GM18508 (cell line): Measurements from ENCODE around the gene TTLL13.

Experiments
- ATAC-seq: cut with Tn5 transposase; IDR thresholded peaks from one replicate; pipeline ENCODE4 v1.9.1; 2021; ENCODE audit warnings: moderate number of reproducible peaks; ENCODE audit not compliant: insufficient read depth, unreplicated experiment

The TTLL13 gene

DNA sequence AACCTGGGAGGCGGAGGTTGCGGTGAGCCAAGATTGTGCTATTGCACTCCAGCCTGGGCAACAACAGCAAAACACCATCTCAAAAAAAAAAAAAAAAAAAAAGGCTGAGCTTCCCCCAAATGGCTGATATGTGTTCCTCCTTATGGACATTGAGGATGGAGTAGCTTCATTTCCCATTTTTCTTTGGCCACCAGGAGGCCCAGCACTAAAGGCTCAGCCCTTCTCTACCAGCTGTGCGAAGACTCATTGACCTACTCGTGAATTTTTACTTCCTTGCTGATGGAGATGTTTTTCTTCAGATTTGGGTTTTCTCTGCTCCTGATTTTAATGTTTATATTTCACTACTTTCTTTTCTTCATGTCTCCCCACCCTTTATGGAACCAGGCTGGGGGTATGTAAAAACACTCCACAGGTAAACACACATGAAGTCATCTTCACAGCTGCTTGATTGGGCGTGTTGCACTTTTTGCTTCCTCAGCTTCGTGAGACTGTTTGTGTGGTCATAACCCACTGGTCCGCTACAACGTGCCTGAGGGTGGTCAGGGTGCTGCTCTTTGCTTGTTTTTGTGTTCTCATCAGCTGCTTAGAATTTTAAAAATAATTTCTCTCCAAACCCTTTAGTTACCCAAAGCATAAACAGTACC lies 34.7 kb upstream of the TTLL13 start:
- ATAC-seq = no peak

DNA sequence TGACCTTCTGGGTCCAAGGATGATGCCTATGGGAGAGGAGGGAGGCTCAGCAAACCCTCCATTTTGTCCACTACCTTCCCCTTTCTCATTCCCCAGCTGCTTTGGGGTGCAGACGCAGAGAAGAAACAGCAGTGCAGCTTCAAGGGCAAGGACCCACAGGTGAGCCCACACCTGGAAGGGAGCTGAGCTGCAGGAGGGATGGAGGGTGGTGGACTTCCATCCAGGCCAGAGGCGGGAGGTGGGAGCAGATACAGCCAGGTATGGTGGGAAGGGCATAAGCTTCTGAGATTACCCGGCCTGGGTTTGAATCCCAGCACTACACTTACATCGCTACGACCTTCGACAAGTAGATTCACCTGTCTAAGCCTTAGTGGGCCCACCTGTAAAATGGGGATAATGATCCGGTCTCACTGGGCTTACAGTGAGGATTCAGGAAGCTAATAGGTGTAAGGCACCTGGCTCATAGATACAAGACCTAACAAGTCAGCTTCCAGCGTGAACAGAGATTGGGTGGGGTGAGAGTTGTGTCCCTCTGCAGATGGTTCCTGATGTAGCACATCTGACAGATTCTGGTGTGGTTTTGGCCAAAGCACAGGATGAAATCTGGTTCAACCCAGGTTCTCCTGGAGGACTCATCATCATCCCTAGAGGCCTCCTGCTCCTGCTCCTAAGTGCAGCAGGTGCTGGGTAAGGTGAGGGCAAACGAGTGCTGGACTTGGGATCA lies 31.5 kb upstream of the TTLL13 start:
- no peak for ATAC-seq

DNA sequence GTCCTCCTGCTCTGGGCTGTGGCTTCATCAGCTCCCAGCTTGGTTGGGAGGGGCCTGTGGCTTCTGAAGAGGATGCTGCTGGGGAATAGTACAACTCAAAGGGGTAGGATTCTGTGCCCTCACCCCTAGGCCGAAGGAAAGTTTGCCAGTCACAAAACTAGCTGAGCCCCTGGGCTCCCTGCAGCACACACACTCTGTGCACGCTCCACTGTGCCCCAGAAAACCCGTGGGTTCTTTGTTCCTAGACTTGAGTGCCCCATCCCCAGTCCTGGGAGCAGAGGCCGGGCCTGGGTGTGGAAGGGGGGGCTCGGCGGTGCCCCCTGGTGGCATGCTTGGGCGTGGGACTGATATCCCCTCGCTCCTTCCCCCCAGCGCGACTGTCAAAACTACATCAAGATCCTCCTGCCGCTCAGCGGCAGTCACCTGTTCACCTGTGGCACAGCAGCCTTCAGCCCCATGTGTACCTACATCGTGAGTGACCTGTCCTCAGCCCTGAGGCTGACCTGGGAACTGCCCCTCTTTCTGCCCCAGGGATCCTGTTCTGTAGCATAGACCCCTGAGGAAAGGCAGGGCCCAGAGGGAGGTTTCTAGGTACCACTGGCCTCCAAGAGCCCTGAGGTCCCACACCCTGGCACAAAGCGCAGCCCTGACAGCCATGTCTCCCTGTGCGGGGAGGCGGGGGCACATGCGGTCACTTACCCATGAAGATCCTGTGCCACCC lies 29.8 kb upstream of the TTLL13 start:
- no peak for ATAC-seq

DNA sequence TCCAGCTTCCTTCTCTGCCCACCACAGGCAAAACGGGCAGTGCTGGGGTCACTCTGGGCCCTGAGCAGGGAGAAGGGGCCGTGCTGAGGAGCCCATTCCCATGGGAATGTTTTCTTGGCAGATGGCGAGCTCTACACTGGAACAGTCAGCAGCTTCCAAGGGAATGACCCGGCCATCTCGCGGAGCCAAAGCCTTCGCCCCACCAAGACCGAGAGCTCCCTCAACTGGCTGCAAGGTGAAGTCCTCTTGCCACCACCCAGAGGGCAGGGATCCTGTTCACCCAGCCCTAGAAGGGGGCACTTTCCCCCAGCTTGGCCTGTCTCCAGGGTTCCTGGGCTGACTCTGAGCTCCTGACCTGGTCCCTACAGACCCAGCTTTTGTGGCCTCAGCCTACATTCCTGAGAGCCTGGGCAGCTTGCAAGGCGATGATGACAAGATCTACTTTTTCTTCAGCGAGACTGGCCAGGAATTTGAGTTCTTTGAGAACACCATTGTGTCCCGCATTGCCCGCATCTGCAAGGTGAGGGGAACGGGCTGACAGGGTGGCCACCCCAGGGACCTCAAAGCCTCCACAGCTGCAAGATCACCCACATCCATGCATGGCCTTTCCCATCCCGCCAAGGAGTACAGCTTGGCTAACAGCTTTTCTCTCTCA lies 28.0 kb upstream of the TTLL13 start:
- no peak for ATAC-seq

- ATAC-seq = no peak
These were observed 26.8 kb upstream of the TTLL13 start for GRCh38 chr15:90222547-90222946.

DNA sequence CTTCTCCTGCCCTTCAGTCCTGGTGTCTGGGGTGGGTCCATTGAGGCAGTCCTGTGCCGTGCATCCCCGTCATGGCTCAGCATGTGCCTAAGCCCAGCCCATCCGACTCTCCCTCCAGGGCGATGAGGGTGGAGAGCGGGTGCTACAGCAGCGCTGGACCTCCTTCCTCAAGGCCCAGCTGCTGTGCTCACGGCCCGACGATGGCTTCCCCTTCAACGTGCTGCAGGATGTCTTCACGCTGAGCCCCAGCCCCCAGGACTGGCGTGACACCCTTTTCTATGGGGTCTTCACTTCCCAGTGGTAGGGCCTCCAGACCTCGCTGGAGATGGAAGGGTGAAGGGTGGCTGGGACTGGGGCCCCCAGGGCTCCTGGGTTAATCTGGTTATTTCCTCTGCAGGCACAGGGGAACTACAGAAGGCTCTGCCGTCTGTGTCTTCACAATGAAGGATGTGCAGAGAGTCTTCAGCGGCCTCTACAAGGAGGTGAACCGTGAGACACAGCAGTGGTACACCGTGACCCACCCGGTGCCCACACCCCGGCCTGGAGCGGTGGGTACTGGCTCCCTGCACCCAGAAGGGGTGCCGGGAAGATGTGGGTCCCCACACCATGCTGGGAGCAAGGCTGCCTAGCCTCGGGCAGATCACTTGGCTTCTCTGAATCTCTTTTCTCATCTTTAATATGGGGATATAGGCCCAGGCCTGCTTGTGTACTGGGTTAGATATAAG lies 25.8 kb upstream of the TTLL13 start:
- no peak for ATAC-seq

GRCh38 chr15:90225047-90225446 lies 24.3 kb upstream of the TTLL13 start:
- ATAC-seq = no peak

- no peak for ATAC-seq
These were observed 23.7 kb upstream of the TTLL13 start for GRCh38 chr15:90225504-90226234.

DNA sequence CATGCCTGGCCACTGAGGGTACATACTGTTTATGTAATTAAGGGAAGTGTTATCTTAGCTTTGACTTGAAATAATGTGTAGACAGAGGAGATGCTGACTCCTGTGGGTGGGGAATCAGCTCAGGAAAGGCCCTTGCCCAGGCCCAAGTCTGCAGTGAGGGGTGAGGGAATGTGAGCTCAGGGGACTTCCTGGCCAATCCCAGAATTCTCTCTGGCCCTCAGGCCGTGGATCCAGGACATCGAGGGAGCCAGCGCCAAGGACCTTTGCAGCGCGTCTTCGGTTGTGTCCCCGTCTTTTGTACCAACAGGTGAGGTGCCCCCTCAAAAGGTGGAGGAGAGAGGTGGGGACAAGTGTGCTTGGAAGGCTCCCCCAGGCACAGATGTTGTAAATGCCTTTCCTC lies 22.0 kb upstream of the TTLL13 start:
- ATAC-seq = no peak

- no peak for ATAC-seq
These were observed 21.3 kb upstream of the TTLL13 start for GRCh38 chr15:90227816-90228772.

- no peak for ATAC-seq
These were observed 20.4 kb upstream of the TTLL13 start for GRCh38 chr15:90228960-90229359.

GRCh38 chr15:90230071-90230494 lies 19.3 kb upstream of the TTLL13 start:
- ATAC-seq = no peak

GRCh38 chr15:90230610-90231009 lies 18.7 kb upstream of the TTLL13 start:
- ATAC-seq = no peak

GRCh38 chr15:90231028-90232017 lies 18.0 kb upstream of the TTLL13 start:
- no peak for ATAC-seq

- ATAC-seq = no peak
These were observed 17.2 kb upstream of the TTLL13 start for GRCh38 chr15:90232196-90232595.

- no peak for ATAC-seq
These were observed 16.4 kb upstream of the TTLL13 start for GRCh38 chr15:90232941-90233386.

DNA sequence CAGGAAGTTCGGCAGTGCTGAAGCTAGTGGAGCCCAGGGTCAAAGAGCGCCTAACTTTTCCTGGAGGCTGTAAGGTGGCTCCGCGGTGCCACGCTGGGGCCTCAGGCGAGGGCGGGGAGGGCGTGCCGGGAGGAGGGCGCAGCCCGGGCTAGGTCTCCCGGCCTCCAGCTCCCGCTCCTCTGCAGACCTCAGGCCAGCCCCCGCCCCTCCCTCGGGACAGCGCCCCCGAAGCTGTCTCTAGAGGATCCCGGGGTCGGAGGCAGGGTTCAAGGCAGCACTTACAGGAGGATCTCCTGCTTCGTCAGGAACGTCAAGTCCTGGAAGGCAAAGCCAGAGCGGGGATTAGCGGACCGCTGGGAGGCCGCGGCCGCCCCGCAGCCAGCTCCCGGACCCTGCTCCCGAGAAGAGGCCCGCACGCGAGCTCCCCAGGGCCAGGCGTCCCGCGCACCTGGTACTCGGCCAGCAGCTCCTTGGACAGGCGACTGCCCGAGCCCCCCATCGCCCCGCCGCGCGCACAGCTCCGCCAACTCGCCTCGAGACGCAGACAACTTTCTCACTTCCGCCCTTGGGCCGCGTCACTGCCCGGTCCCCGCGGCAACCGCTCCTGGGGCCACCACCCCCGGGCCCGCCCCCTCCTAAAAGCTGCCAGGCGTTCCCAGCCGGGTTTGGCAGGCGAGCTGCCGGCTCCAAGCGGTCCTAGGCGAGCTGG lies 15.8 kb upstream of the TTLL13 start, which contains the start of gene CIB1:
Gene CIB1, minus strand, starts transcription at position 555 of the 709 bp plus-strand sequence. Its CDS starts 56 bp downstream, at position 499.
- peak; percentile 42 for ATAC-seq
